Measurements from ENCODE around the gene RAB4A.

The RAB4A gene

DNA sequence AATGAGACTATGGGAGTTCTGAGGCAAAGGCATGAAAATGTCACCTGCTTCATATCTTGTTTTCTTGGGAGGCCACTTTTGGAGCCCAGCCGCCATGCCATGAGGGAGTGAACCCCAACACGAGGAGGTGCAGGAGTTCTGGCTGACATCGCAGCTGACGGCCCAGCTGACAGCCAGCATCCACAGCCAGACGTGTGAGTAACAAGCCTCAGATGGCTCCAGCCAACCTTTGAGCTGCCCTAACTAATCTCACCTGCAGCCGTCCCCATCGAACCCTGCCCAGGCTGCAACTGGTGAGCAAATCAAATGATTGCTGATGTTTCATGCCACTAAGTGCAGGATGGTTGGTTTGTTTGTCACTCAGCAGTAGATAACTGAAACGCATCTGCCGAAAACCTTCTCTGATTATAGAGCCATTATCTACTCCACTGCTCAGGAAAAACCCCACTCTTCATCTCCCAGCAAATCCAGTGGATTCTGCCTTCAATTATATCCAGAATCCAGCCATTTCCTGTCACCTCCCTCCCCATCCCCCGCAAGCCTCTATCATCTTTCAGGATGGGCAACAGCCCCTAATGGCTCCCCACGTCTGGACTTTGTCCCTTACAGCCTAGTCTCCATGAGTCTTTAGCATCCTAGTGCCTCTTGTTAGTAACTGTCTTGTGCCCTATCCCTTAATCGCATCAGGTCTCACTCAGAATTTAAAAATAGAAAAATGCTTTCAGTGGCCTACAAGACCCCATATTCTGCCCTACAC lies 18.5 kb upstream of the RAB4A start:
- H3K4me3 ChIP-seq = no peak overlapping the region
- TF ChIP-seq, protein P1, sequence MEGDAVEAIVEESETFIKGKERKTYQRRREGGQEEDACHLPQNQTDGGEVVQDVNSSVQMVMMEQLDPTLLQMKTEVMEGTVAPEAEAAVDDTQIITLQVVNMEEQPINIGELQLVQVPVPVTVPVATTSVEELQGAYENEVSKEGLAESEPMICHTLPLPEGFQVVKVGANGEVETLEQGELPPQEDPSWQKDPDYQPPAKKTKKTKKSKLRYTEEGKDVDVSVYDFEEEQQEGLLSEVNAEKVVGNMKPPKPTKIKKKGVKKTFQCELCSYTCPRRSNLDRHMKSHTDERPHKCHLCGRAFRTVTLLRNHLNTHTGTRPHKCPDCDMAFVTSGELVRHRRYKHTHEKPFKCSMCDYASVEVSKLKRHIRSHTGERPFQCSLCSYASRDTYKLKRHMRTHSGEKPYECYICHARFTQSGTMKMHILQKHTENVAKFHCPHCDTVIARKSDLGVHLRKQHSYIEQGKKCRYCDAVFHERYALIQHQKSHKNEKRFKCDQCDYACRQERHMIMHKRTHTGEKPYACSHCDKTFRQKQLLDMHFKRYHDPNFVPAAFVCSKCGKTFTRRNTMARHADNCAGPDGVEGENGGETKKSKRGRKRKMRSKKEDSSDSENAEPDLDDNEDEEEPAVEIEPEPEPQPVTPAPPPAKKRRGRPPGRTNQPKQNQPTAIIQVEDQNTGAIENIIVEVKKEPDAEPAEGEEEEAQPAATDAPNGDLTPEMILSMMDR (IDR thresholded peaks at IDR 0.05) = no peak
- H3K27ac ChIP-seq = no peak overlapping the region
- DNase-seq (ENCODE audit: low spot score) = no peak

DNA sequence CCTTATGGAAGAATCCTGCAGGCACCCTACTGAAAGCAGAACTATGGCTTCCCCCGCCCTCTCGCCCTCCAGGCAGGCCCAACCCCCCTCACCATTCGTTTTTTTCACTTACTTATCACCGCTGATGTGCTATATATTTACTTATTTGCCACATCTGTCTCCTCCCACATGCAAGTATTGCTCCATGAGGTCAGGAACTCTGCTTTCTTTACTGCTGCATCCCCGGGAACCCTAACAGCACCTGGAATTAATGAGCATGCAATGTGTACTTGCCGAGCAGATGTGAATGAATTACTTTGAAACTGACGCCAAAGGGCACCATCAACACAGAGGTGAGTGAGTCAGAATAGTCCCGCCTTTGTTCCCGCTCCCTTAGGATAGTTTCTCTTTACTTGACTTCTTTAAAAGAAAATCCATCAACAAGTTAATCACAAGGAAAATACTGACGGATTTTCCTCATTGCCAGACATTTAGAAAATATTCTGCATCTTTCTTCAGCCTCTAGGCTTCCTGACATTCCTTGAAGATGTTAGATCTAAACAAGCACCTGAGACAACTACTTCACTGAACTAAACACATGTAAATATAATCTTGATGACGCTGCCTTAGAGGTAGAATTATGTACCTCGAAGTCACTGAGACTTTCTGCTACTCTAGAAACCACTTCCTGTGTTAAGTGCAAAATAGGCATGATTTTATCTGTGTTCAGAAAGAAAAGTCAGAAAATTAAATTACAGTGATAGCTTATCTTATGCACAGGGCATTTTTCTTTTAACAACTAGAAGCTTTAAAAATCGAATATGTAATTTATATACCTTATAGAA lies 17.5 kb upstream of the RAB4A start:
- Histone ChIP-seq H3K27ac (no peak overlapping the region), H3K4me3 (no peak overlapping the region)
- no peak for DNase-seq (ENCODE audit: low spot score)
- TF ChIP-seq, protein P1 (IDR thresholded peaks at IDR 0.05) = no peak

DNA sequence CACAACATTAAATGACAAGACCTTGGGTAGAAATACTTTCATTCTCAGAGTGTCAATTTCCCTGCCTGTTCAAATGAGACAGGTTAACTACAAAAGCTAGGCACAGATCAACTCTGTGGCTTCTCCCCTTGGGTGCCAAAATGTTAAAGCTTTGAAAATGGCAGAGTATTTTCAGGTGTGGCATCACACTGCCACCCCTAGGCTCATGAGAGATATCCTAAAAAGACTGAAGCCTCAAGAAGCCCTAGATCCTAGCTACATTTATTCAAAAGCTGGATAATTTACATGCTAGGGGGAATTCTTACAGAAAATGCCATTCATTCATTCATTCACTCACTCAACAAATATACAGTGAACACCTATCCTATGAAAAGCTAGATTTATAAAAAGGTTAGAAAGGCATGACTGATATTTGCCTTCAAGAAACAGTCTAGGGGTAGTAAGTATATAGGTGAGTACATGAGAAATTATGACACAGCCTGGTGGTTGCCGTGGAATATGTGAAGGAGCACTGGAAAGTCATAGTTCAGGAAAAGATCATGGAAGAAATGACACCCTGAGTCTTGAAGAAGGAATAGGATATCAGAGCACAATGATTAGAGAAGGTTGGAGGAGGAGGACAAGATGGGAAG lies 15.9 kb upstream of the RAB4A start:
- TF ChIP-seq, protein P1 (IDR thresholded peaks at IDR 0.05) = no peak
- DNase-seq (ENCODE audit: low spot score) = no peak
- no peak overlapping the region for H3K27ac ChIP-seq

DNA sequence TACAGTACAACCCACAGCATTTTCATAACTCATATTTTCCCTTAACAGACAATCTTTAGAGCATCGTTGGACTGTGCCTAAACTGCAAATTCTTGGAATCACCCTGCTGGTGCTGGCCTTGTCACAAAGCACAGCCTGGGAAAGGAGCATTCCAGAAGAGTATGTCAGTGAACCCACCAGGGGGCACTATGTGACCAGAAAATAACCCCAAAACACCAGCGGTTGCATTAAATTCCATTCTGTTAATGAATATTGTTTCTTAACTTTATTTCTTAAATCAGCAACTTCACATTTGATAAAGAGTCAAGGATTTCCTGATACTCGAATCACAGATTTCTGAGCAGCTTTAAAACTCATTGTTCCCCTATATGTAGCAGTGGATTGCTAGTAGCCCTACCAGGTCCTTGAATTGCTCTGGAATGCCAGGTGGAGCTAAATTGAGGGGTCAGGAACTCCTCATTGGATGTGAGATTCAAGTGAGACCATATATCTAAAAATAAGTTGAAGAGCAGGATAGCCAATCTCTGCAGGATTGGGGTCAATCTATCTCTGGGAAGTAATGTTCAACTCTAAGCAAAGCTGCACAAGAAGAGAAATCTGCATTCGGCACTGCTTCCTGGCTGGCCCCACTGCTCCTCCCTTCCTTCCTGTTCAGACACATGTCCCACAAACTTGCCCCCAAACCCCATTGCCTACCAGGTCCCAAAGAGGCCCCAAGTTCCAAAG lies 12.7 kb upstream of the RAB4A start:
- Histone ChIP-seq H3K4me3 (no peak overlapping the region), H3K27ac (no peak overlapping the region)
- no peak for DNase-seq (ENCODE audit: low spot score)
- TF ChIP-seq, protein P1 (IDR thresholded peaks at IDR 0.05) = peak; percentile 70

More for the DNA sequence above, 15.9 kb upstream of the RAB4A start:
- H3K4me3 ChIP-seq = no peak overlapping the region

DNA sequence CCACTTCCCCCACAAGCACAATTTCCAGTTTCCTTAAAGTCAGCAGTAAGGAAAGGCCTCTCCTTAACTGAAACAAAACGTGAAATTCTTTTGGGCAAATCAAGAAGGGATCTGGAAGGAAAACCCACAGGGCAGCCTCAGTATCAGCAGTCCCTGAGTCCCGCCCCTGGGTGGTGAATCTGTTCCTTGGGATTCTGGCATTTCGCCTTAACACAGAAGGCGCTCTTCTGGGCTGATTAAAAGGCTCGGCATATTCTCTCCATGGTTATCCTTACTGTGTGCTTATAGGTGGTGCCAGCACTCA lies 12.2 kb upstream of the RAB4A start:
- H3K27ac ChIP-seq = no peak overlapping the region
- TF ChIP-seq, protein P1 (IDR thresholded peaks at IDR 0.05) = no peak
- H3K4me3 ChIP-seq = no peak overlapping the region
- DNase-seq (ENCODE audit: low spot score) = no peak

DNA sequence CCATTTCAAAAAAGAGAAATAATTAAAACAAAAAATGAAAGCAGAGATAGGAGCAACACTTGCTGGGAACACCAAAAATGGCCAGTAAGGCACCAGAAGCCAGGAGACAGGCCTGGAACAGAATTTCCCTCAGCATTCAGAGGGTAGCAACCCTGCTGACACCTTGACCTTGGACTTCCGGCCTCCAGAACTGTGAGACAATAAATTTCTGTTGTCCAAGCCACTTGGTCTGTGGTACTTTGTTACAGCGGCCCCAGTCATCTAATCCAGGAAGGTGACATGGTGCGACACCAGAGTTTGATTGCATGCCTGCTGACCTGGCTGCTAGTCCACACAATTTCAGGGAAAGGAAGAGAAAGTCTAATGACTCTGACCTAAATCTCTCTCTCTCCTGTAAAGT lies 10.6 kb upstream of the RAB4A start:
- no peak overlapping the region for H3K4me3 ChIP-seq
- H3K27ac ChIP-seq = no peak overlapping the region
- TF ChIP-seq, protein P1 (IDR thresholded peaks at IDR 0.05) = no peak
- no peak for DNase-seq (ENCODE audit: low spot score)

All from coronary artery (tissue), 2 donors.